ENCODE measurements around the gene ORC5. TPM values are rescaled to one million over a fixed set of nuclear protein-coding genes. Genes with fewer than 3 reads are reported as not detected.

ORC5 gene
- polyA plus RNA-seq, 2 donors = 2.8 to 9.6 TPM

DNA sequence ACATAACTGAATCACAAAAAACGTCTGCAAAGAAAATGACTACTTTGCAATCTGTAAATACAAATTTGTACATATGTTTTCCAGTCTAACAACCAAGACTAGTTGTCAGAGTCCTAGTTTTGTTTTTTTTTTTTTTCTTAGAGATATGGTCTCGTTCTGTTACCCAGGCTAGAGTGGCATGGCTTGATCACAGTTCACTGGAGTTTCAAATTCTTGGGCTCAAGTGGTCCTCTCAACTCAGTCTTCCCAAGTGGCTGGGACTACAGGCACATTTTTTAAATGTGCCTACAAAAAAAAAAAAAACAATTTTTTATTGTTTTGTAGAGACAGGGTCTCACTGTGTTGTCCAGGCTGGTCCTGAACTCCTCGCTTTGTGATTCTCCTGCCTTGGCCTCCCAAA, 70.8 kb downstream of the ORC5 start:
- no peaks in the 10 kb centered on the region for H3K4me1 ChIP-seq (ENCODE audit: control insufficient read depth in 2 of 2, insufficient read depth in 2 of 2, low read length in 1 of 2)
- WGBS, 2 donors = 86 to 90% methylated on average over 3 of the region's 3 CpGs
- no peak overlapping the region for H3K27ac ChIP-seq (ENCODE audit: low read depth in 2 of 2, low read length in 1 of 2)
- no peaks in the 10 kb centered on the region for H3K27me3 ChIP-seq (ENCODE audit: control insufficient read depth in 1 of 2, insufficient read depth in 2 of 2, low read length in 2 of 2)
- no peak overlapping the region for H3K4me3 ChIP-seq (ENCODE audit: low read depth in 1 of 2, low read length in 2 of 2)
- no peaks in the 10 kb centered on the region for H3K9me3 ChIP-seq (ENCODE audit: control insufficient read depth in 2 of 2, insufficient read depth in 1 of 2, low read depth in 1 of 2, low read length in 1 of 2)
- H3K36me3 ChIP-seq (ENCODE audit: control insufficient read depth in 2 of 2, insufficient read depth in 2 of 2, low read length in 1 of 2) = peaks cover 0 to 7% of the 10 kb centered on the region in 2 donors

DNA sequence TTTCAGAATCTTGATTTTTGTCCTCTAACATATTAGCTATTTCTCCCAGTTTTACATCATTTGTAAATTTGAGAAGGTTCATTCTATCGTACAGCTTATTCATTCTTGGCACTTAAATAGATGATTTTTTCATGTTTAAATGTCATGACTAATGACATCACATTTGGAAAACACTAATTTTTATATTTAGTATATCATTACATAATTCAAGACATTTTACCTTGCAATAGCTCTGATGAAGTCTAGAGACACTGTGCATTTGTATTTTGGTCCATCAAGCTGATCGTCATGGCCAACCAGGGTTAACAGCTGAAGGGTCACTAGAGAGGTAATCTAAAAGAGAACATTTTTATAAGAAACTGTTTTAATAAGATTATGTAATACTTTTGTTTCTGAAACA, 71.3 kb downstream of the ORC5 start:
- Histone ChIP-seq H3K27ac (ENCODE audit: low read depth in 2 of 2, low read length in 1 of 2) (no peak overlapping the region), H3K9me3 (ENCODE audit: control insufficient read depth in 2 of 2, insufficient read depth in 1 of 2, low read depth in 1 of 2, low read length in 1 of 2) (no peaks in the 10 kb centered on the region), H3K36me3 (ENCODE audit: control insufficient read depth in 2 of 2, insufficient read depth in 2 of 2, low read length in 1 of 2) (peaks cover 0 to 7% of the 10 kb centered on the region in 2 donors), H3K4me3 (ENCODE audit: low read depth in 1 of 2, low read length in 2 of 2) (no peak overlapping the region), H3K4me1 (ENCODE audit: control insufficient read depth in 2 of 2, insufficient read depth in 2 of 2, low read length in 1 of 2) (no peaks in the 10 kb centered on the region), H3K27me3 (ENCODE audit: control insufficient read depth in 1 of 2, insufficient read depth in 2 of 2, low read length in 2 of 2) (no peaks in the 10 kb centered on the region)
- WGBS, 2 donors = 83 to 92% methylated on average over 2 of the region's 2 CpGs

DNA sequence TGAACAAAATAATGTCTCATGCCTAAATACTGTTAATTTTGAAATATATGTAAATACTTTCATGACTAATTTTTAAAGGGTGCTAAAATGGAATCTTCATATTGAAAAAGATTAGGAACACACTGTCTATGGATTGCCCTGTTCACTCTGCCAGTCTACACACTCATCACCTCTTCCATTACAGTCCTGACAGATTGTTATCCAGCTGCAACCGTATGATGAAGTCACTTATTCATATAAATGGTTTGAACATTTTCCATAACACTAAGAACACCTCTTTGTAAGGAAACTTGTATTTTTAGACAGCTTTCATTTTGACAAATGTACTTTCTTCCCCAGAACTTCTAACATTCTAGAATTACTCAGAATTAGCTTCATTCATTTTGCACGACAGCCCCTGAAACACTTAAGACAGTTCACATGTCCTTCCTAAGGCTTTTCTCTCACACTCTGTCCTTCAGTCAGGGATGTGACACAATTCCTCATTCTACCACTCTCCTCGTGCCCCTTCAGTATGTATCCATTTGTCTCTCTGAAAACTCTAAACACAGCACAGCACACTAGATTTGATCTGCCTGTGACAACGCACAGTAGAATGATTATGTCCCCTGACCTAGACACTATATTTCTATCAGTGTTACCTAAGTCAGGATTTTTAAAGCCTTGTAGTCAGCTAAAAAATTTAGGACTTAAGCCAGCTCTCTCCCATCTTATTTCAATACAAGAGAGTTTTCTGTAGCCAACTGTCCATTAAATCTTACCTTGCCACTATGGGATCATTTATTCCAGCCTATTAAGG, 71.9 kb downstream of the ORC5 start:
- whole genome bisulfite sequencing, 2 donors = 55 to 65% methylated on average over 4 of the region's 4 CpGs

DNA sequence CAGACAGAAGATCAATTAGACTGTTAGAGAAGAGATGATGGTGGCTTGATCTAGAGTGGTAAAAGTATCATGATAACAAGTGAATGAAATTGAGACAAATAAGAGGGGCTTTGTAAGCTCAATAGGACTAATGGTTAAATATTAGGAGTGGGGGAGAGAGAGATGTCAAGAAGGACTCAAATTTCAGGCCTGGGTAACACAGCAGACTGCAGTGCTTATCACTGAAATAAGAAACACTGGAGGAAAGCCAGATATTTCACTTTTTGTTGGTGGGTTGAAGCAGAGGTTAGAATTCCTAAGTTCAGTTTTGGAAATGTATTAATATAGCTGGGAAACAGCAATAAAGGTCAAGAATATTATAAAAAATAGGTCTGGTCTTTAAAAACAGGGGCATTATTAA, 74.6 kb downstream of the ORC5 start:
- H3K27ac ChIP-seq (ENCODE audit: low read depth in 2 of 2, low read length in 1 of 2) = no peak overlapping the region
- H3K36me3 ChIP-seq (ENCODE audit: control insufficient read depth in 2 of 2, insufficient read depth in 2 of 2, low read length in 1 of 2) = peaks cover 0 to 7% of the 10 kb centered on the region in 2 donors
- no peaks in the 10 kb centered on the region for H3K27me3 ChIP-seq (ENCODE audit: control insufficient read depth in 1 of 2, insufficient read depth in 2 of 2, low read length in 2 of 2)
- H3K4me3 ChIP-seq (ENCODE audit: low read depth in 1 of 2, low read length in 2 of 2) = no peak overlapping the region
- no peaks in the 10 kb centered on the region for H3K4me1 ChIP-seq (ENCODE audit: control insufficient read depth in 2 of 2, insufficient read depth in 2 of 2, low read length in 1 of 2)
- H3K9me3 ChIP-seq (ENCODE audit: control insufficient read depth in 2 of 2, insufficient read depth in 1 of 2, low read depth in 1 of 2, low read length in 1 of 2) = no peaks in the 10 kb centered on the region

More for the DNA sequence above, 71.9 kb downstream of the ORC5 start:
- H3K36me3 ChIP-seq (ENCODE audit: control insufficient read depth in 2 of 2, insufficient read depth in 2 of 2, low read length in 1 of 2) = peaks cover 0 to 7% of the 10 kb centered on the region in 2 donors
- H3K27ac ChIP-seq (ENCODE audit: low read depth in 2 of 2, low read length in 1 of 2) = no peak overlapping the region
- H3K9me3 ChIP-seq (ENCODE audit: control insufficient read depth in 2 of 2, insufficient read depth in 1 of 2, low read depth in 1 of 2, low read length in 1 of 2) = no peaks in the 10 kb centered on the region
- H3K4me1 ChIP-seq (ENCODE audit: control insufficient read depth in 2 of 2, insufficient read depth in 2 of 2, low read length in 1 of 2) = no peaks in the 10 kb centered on the region
- no peaks in the 10 kb centered on the region for H3K27me3 ChIP-seq (ENCODE audit: control insufficient read depth in 1 of 2, insufficient read depth in 2 of 2, low read length in 2 of 2)
- H3K4me3 ChIP-seq (ENCODE audit: low read depth in 1 of 2, low read length in 2 of 2) = no peak overlapping the region

DNA sequence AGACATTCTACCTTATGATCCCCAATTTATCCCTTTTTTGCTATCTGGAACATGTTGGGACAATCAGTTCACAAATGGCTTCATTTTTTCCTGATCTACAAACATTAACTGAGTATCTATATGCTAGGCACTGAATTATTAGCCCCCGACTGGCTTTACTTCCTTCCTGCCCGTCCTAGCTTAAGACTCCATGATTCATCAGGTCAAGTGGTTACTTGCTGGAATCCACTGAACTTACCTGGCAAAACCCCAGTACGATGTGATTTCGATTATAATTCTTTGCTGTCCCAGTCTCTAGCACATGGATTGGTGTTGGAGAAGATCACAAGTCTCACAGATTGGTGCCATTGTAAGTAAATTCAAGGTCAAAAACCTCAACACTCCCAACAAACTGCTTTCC, 77.1 kb downstream of the ORC5 start:
- no peaks in the 10 kb centered on the region for H3K27me3 ChIP-seq (ENCODE audit: control insufficient read depth in 1 of 2, insufficient read depth in 2 of 2, low read length in 2 of 2)
- H3K9me3 ChIP-seq (ENCODE audit: control insufficient read depth in 2 of 2, insufficient read depth in 1 of 2, low read depth in 1 of 2, low read length in 1 of 2) = no peaks in the 10 kb centered on the region
- 88 to 90% methylated on average over 4 of the region's 4 CpGs for WGBS, 2 donors
- no peaks in the 10 kb centered on the region for H3K36me3 ChIP-seq (ENCODE audit: control insufficient read depth in 2 of 2, insufficient read depth in 2 of 2, low read length in 1 of 2)
- H3K4me1 ChIP-seq (ENCODE audit: control insufficient read depth in 2 of 2, insufficient read depth in 2 of 2, low read length in 1 of 2) = no peaks in the 10 kb centered on the region
- no peak overlapping the region for H3K4me3 ChIP-seq (ENCODE audit: low read depth in 1 of 2, low read length in 2 of 2)
- no peak overlapping the region for H3K27ac ChIP-seq (ENCODE audit: low read depth in 2 of 2, low read length in 1 of 2)

DNA sequence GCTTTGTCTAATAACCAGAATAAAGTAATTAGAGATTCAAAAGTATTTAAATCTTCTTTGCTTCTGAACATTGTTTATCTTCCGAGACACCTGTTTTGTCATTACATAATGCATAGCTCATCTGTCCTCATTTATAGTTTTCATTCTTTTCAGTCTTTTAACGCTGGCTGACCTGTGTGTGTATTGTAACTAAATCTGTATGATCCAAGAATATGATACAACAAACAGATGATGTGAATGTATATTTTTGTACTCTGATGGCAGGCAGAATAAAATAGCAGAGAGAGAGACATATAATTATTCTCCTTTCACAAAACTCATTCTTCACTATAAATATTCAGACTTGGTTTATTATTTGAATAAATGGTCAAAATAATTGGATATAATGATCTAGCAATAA, 80.6 kb downstream of the ORC5 start:
- Histone ChIP-seq H3K27ac (ENCODE audit: low read depth in 2 of 2, low read length in 1 of 2) (no peak overlapping the region), H3K4me1 (ENCODE audit: control insufficient read depth in 2 of 2, insufficient read depth in 2 of 2, low read length in 1 of 2) (no peaks in the 10 kb centered on the region), H3K36me3 (ENCODE audit: control insufficient read depth in 2 of 2, insufficient read depth in 2 of 2, low read length in 1 of 2) (no peaks in the 10 kb centered on the region), H3K4me3 (ENCODE audit: low read depth in 1 of 2, low read length in 2 of 2) (no peak overlapping the region), H3K9me3 (ENCODE audit: control insufficient read depth in 2 of 2, insufficient read depth in 1 of 2, low read depth in 1 of 2, low read length in 1 of 2) (no peaks in the 10 kb centered on the region), H3K27me3 (ENCODE audit: control insufficient read depth in 1 of 2, insufficient read depth in 2 of 2, low read length in 2 of 2) (no peaks in the 10 kb centered on the region)
- 84 to 90% methylated on average over 2 of the region's 2 CpGs for WGBS, 2 donors

DNA sequence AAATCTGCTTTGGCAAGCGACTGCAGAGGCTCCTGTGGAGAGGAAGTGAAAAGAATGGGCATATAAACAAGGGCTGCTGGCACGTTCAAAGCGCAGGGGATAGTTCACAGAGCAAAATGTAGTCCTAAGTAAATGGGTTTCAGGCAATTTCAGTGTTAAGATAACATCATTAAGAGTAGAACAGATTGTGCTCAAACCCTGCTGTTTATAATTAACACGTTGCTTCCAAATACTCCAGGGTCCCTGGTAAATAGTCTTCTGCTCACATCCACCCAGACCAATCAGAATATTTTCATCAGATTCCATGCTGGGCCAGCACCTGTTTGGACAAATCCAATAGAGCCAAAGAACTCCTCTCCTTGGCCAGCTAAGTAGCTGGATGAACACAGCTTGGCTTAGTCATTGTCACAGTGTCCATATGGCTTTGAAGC, 81.4 kb downstream of the ORC5 start:
- no peak overlapping the region for H3K27ac ChIP-seq (ENCODE audit: low read depth in 2 of 2, low read length in 1 of 2)
- WGBS, 2 donors = 68 to 70% methylated on average over 4 of the region's 4 CpGs

DNA sequence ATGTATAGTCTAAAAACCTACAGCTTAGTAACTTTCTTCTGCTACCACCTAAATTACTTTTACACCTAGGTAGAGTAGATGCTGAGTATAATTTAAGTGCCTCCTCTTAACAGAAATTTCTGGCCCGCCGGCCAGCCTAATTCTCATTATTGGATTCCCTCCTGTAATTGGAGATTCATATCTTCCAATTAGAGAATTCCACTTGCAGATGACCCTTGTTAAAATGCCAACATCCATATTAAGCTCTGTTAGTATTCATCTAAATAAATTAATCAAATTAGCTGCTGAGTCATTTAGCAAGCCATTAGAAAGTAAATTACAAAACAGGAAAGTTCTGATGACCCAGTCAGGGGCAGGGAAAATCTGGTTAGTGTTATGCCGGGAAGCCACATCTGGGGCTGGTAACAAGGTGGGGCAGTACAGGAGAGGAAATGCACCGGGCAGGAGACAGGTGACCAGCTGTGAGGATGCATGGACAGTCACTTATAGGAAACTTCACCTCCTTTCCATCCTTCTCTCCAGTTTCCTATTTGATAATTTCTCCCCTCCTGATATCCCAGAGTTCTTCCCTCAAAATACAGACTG, 82.8 kb downstream of the ORC5 start:
- WGBS, 2 donors = 81 to 91% methylated on average over 4 of the region's 4 CpGs
- no peaks in the 10 kb centered on the region for H3K36me3 ChIP-seq (ENCODE audit: control insufficient read depth in 2 of 2, insufficient read depth in 2 of 2, low read length in 1 of 2)
- no peaks in the 10 kb centered on the region for H3K9me3 ChIP-seq (ENCODE audit: control insufficient read depth in 2 of 2, insufficient read depth in 1 of 2, low read depth in 1 of 2, low read length in 1 of 2)
- no peaks in the 10 kb centered on the region for H3K4me1 ChIP-seq (ENCODE audit: control insufficient read depth in 2 of 2, insufficient read depth in 2 of 2, low read length in 1 of 2)
- H3K27me3 ChIP-seq (ENCODE audit: control insufficient read depth in 1 of 2, insufficient read depth in 2 of 2, low read length in 2 of 2) = no peaks in the 10 kb centered on the region
- no peak overlapping the region for H3K27ac ChIP-seq (ENCODE audit: low read depth in 2 of 2, low read length in 1 of 2)
- H3K4me3 ChIP-seq (ENCODE audit: low read depth in 1 of 2, low read length in 2 of 2) = no peak overlapping the region

More for the DNA sequence above, 81.4 kb downstream of the ORC5 start:
- H3K9me3 ChIP-seq (ENCODE audit: control insufficient read depth in 2 of 2, insufficient read depth in 1 of 2, low read depth in 1 of 2, low read length in 1 of 2) = no peaks in the 10 kb centered on the region
- H3K36me3 ChIP-seq (ENCODE audit: control insufficient read depth in 2 of 2, insufficient read depth in 2 of 2, low read length in 1 of 2) = no peaks in the 10 kb centered on the region
- no peak overlapping the region for H3K4me3 ChIP-seq (ENCODE audit: low read depth in 1 of 2, low read length in 2 of 2)
- no peaks in the 10 kb centered on the region for H3K27me3 ChIP-seq (ENCODE audit: control insufficient read depth in 1 of 2, insufficient read depth in 2 of 2, low read length in 2 of 2)
- H3K4me1 ChIP-seq (ENCODE audit: control insufficient read depth in 2 of 2, insufficient read depth in 2 of 2, low read length in 1 of 2) = no peaks in the 10 kb centered on the region

DNA sequence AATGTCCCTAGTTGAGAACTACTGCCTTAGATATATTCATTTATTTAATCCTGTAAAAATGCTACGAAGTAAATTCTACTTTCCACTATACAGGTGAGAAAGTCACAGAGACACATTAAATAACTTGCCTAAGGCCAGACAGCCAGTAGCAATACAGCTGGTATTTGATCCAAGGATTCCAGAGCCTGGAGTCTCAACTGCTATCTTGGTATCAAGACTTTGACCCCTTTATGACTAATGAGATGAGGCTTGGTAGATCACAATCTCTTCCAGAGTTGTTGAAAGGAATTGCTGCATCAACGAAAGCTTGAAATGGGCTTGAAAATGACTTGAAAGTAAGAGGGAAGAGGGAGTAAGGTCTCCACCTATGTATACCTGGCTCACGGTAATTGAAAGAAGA, 83.3 kb downstream of the ORC5 start:
- Histone ChIP-seq H3K4me1 (ENCODE audit: control insufficient read depth in 2 of 2, insufficient read depth in 2 of 2, low read length in 1 of 2) (no peaks in the 10 kb centered on the region), H3K9me3 (ENCODE audit: control insufficient read depth in 2 of 2, insufficient read depth in 1 of 2, low read depth in 1 of 2, low read length in 1 of 2) (no peaks in the 10 kb centered on the region), H3K4me3 (ENCODE audit: low read depth in 1 of 2, low read length in 2 of 2) (no peak overlapping the region), H3K27me3 (ENCODE audit: control insufficient read depth in 1 of 2, insufficient read depth in 2 of 2, low read length in 2 of 2) (no peaks in the 10 kb centered on the region), H3K36me3 (ENCODE audit: control insufficient read depth in 2 of 2, insufficient read depth in 2 of 2, low read length in 1 of 2) (no peaks in the 10 kb centered on the region), H3K27ac (ENCODE audit: low read depth in 2 of 2, low read length in 1 of 2) (no peak overlapping the region)
- WGBS, 2 donors = 93 to 96% methylated on average over 3 of the region's 3 CpGs

DNA sequence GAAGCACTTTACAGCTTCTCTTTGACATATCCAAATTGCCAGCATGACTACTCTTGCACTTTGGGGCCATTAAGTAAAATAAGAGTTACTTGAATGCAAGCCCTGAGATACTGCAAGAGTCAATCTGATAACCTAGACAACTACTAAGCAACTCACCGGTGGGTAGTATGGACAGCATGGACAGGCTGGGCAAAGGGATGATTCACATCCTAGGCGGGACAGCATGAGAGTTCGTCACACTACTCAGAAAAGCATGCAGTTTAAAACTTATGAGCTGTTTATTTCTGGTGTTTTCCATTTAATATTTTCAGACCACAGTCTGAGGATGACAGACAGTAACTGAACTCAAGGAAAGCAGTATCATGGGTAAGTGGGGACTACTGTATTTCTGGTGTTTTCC, 84.0 kb downstream of the ORC5 start:
- Histone ChIP-seq H3K27me3 (ENCODE audit: control insufficient read depth in 1 of 2, insufficient read depth in 2 of 2, low read length in 2 of 2) (no peaks in the 10 kb centered on the region), H3K9me3 (ENCODE audit: control insufficient read depth in 2 of 2, insufficient read depth in 1 of 2, low read depth in 1 of 2, low read length in 1 of 2) (no peaks in the 10 kb centered on the region), H3K4me3 (ENCODE audit: low read depth in 1 of 2, low read length in 2 of 2) (no peak overlapping the region), H3K4me1 (ENCODE audit: control insufficient read depth in 2 of 2, insufficient read depth in 2 of 2, low read length in 1 of 2) (no peaks in the 10 kb centered on the region), H3K27ac (ENCODE audit: low read depth in 2 of 2, low read length in 1 of 2) (no peak overlapping the region), H3K36me3 (ENCODE audit: control insufficient read depth in 2 of 2, insufficient read depth in 2 of 2, low read length in 1 of 2) (no peaks in the 10 kb centered on the region)
- WGBS, 2 donors = 94 to 96% methylated on average over 3 of the region's 3 CpGs

Data from esophagus (tissue), 2 donors.